B cell (primary cell): Measurements from ENCODE around the gene PDCD6IP. TPM values are rescaled to one million over a fixed set of nuclear protein-coding genes. Genes with fewer than 3 reads are reported as not detected.

ENCODE experiments used
- ATAC-seq: fragments of 200-7000 bp; cut with Tn5 transposase; one replicate; pipeline ENCODE4 v1.10.0; 2021; ENCODE audit warnings: low read depth, mild to moderate bottlenecking, moderate number of reproducible peaks, moderate library complexity
- CTCF ChIA-PET: fragments of 350-600 bp; sonication (Branson Sonifier 250); formaldehyde crosslinking; loops from one replicate; lab custom pipeline; 2021; ENCODE audit warnings: antibody characterized with exemption, inconsistent platforms; lab: Charles Lee
- POLR2A ChIA-PET: fragments of 350-600 bp; sonication (Branson Sonifier 250); formaldehyde crosslinking; loops from one replicate; lab custom pipeline; 2021; ENCODE audit warnings: antibody characterized with exemption; lab: Charles Lee
- DNase-seq: peaks from one replicate; pipeline ENCODE4 v3.0.0; 2013
- H2AFZ ChIP-seq: 2 replicates; pipeline ENCODE4 v1.6.1; 2012; ENCODE audit warnings: mild to moderate bottlenecking, low read depth, low read length; ENCODE audit not compliant: insufficient read depth, poor library complexity, severe bottlenecking
- H3K27ac ChIP-seq, 2 donors: 1 replicate in 1 of 2; 2 replicates in 1 of 2; pipeline ENCODE4 v1.5.1; 2012 to 2013; ENCODE audit warnings: low read length in 2 of 2, mild to moderate bottlenecking in 2 of 2, moderate library complexity in 1 of 2
- H3K27me3 ChIP-seq, 4 experiments: fragments of 200-600 bp in 1 of 4; sonication (generic) in 1 of 4; replicated peaks in 1 of 4; 1 replicate in 2 of 4; 2 replicates in 2 of 4; pipeline versions ENCODE4 v1.6.1 to v1.7.0; 2013 to 2016; ENCODE audit warnings: low read length in 3 of 4, mild to moderate bottlenecking in 2 of 4, mixed read lengths in 1 of 4, moderate library complexity in 1 of 4; ENCODE audit not compliant: insufficient read depth in 4 of 4, control insufficient read depth in 3 of 4; ENCODE audit errors: control extremely low read depth in 1 of 4
- H3K36me3 ChIP-seq, 2 experiments: replicated peaks in 1 of 2; 1 replicate in 1 of 2; 2 replicates in 1 of 2; pipeline versions ENCODE4 v1.6.1 to v1.7.1; 2013; ENCODE audit warnings: low read length in 1 of 2; ENCODE audit not compliant: insufficient read depth in 2 of 2, control insufficient read depth in 1 of 2; ENCODE audit errors: control extremely low read depth in 1 of 2, extremely low read depth in 1 of 2
- H3K4me1 ChIP-seq, 2 donors: fragments of 200-600 bp in 1 of 2; sonication (generic) in 1 of 2; 1 replicate in 1 of 2; 2 replicates in 1 of 2; pipeline versions ENCODE4 v1.5.1 to v1.6.1; 2013 to 2017; ENCODE audit warnings: low read length in 2 of 2; ENCODE audit not compliant: control insufficient read depth in 2 of 2, insufficient read depth in 2 of 2
- H3K4me2 ChIP-seq: replicated peaks from 2 replicates; pipeline ENCODE3; 2012; ENCODE audit warnings: mild to moderate bottlenecking, low read depth, low read length; ENCODE audit not compliant: poor library complexity, severe bottlenecking
- H3K4me3 ChIP-seq, 5 experiments: fragments of 200-600 bp in 1 of 5; sonication (generic) in 1 of 5; 1 replicate in 3 of 5; 2 replicates in 2 of 5; pipeline versions ENCODE4 v1.5.1 to v1.7.0; 2011 to 2016; ENCODE audit warnings: low read length in 4 of 5, mild to moderate bottlenecking in 4 of 5, low read depth in 2 of 5, control low read depth in 1 of 5, moderate library complexity in 1 of 5; ENCODE audit not compliant: insufficient read depth in 1 of 5; ENCODE audit errors: control extremely low read depth in 1 of 5, extremely low read depth in 1 of 5
- H3K79me2 ChIP-seq: fragments of 200-600 bp; sonication (generic); one replicate; pipeline ENCODE4 v1.6.0; 2016; ENCODE audit warnings: low read length; ENCODE audit not compliant: control insufficient read depth, insufficient read depth
- H3K9ac ChIP-seq: fragments of 200-600 bp; sonication (generic); 2 replicates; pipeline ENCODE4 v1.6.1; 2017; ENCODE audit warnings: mild to moderate bottlenecking, low read length, moderate library complexity
- H3K9me3 ChIP-seq, 3 donors: one replicate each; pipeline versions ENCODE4 v1.6.1 to v1.7.1; 2013; ENCODE audit warnings: low read length in 2 of 3; ENCODE audit not compliant: control insufficient read depth in 2 of 3, insufficient read depth in 1 of 3; ENCODE audit errors: control extremely low read depth in 1 of 3
- H4K20me1 ChIP-seq: 2 replicates; pipeline ENCODE4 v1.6.0; 2012; ENCODE audit warnings: mild to moderate bottlenecking, low read length; ENCODE audit not compliant: insufficient read depth, control insufficient read depth, poor library complexity, severe bottlenecking
- H3K27ac Mint-ChIP-seq: one replicate; pipeline ENCODE4 v1.8.0; 2021; ENCODE audit warnings: mixed read lengths
- H3K27me3 Mint-ChIP-seq: one replicate; pipeline ENCODE4 v1.8.0; 2021; ENCODE audit warnings: mixed read lengths
- H3K4me1 Mint-ChIP-seq: one replicate; pipeline ENCODE4 v1.8.0; 2021; ENCODE audit warnings: mixed read lengths
- H3K4me3 Mint-ChIP-seq: one replicate; pipeline ENCODE4 v1.8.0; 2021; ENCODE audit warnings: mixed read lengths
- H3K9me3 Mint-ChIP-seq: one replicate; pipeline ENCODE4 v1.8.0; 2022; ENCODE audit warnings: mixed read lengths; ENCODE audit not compliant: insufficient read depth
- EZH2 ChIP-seq: IDR thresholded peaks from 2 replicates; pipeline ENCODE4 v1.6.1; 2012; ENCODE audit warnings: borderline replicate concordance, low read depth, mild to moderate bottlenecking, moderate library complexity, low read length; ENCODE audit not compliant: insufficient read depth, poor library complexity, severe bottlenecking
- WGBS: methylation state at CpG from one replicate; pipeline ENCODE4 v1.1.5; 2013; ENCODE audit warnings: missing lambda C conversion rate; ENCODE audit not compliant: insufficient coverage; 5-methylcytosine and 5-hydroxymethylcytosine counted together
- intact Hi-C: fragments of 100-400 bp; cut with micrococcal nuclease; formaldehyde crosslinking; loops from one replicate; pipeline ENCODE4 v1.10.0; 2022
- polyA plus RNA-seq: library from polyadenylated mRNA; depleted of rRNA; stranded (reverse); fragments of >200 nt; gene quantifications from 2 replicates; pipeline ENCODE4 v1.2.3, GENCODE V29; 2012
- total RNA-seq, 2 donors: library from RNA; stranded (reverse); fragments of 120-200 nt in 1 of 2; gene quantifications; 1 replicate in 1 of 2; 2 replicates in 1 of 2; pipeline versions ENCODE4 v1.2.3 to v1.2.4, GENCODE V29; 2013 to 2022
- TF ChIP-seq, protein P1 (sequence below): fragments of 200-600 bp; IDR thresholded peaks from one replicate; pipeline ENCODE4 v1.8.0; 2022; ENCODE audit warnings: antibody characterized with exemption, mild to moderate bottlenecking

PDCD6IP gene
- total and polyA plus RNA-seq, 2 donors (not counting 1 experiment from before 2014, with no cell fraction given): 103 to 276 TPM

DNA sequence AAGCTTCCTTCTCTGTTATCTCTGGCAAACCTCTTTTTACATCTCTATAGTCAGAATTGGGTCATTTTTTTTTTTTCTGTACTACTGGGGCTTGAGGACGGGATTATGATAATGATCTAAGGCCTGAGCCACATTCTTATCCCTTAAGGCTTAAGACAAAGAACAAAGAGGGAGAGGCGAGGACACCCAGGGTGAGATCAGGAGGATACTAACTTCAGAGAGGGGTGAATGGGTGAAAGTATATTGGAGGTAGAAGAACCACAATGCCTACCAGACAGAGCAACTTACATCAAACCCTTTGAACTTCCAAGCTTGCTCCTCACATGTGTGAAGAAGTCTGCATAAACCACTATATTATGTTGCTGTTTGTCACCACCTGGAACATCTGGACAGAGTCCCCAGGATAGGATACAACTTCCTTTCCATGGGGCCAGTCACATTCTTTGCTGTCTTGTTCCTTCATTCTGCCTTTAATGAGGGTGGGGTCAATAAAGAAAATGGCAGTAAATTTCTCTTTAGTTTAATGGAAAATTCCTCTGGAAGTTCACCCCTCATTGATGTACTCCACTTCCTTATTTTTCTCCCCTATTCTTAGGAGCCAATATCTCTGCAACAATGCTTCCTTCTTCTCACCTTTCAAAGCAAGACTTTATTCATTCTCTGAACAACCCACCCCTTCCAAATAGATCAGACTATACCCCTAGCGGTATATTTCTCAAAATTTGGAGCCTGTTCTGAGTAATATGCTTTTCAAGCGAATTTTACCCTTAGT, 9.1 kb upstream of the PDCD6IP start:
- DNase-seq: no peak
- Mint-ChIP-seq H3K9me3 (no peaks in the 10 kb centered on the region), H3K27me3 (no peaks in the 10 kb centered on the region), H3K4me3 (no peak overlapping the region), H3K4me1 (peaks cover 7% of the 10 kb centered on the region), H3K27ac (no peak overlapping the region)
- Histone ChIP-seq H2AFZ (no peak overlapping the region), H3K27me3 (no peaks in the 10 kb centered on the region), H3K4me3 (no peak overlapping the region), H3K4me2 (no peak overlapping the region), H3K4me1 (peaks cover 3 to 4% of the 10 kb centered on the region in 2 donors), H4K20me1 (no peaks in the 10 kb centered on the region), H3K9me3 (no peaks in the 10 kb centered on the region), H3K27ac (no peak overlapping the region), H3K9ac (no peak overlapping the region), H3K79me2 (no peaks in the 10 kb centered on the region), H3K36me3 (no peaks in the 10 kb centered on the region)
- TF ChIP-seq, protein P1, sequence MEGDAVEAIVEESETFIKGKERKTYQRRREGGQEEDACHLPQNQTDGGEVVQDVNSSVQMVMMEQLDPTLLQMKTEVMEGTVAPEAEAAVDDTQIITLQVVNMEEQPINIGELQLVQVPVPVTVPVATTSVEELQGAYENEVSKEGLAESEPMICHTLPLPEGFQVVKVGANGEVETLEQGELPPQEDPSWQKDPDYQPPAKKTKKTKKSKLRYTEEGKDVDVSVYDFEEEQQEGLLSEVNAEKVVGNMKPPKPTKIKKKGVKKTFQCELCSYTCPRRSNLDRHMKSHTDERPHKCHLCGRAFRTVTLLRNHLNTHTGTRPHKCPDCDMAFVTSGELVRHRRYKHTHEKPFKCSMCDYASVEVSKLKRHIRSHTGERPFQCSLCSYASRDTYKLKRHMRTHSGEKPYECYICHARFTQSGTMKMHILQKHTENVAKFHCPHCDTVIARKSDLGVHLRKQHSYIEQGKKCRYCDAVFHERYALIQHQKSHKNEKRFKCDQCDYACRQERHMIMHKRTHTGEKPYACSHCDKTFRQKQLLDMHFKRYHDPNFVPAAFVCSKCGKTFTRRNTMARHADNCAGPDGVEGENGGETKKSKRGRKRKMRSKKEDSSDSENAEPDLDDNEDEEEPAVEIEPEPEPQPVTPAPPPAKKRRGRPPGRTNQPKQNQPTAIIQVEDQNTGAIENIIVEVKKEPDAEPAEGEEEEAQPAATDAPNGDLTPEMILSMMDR: no peak
- TF ChIP-seq EZH2: no peak
- ChIA-PET POLR2A (no interaction called here), CTCF (interaction anchor here (0.7 to 5.6 kb wide), 5 partner anchors 9 to 155 kb away, joined by 3 to 32 read pairs (median 3); partner anchors contain the start of gene PDCD6IP)
- intact Hi-C loops: no loop called here
- ATAC-seq: no peak
- no CpG with 5 or more reads among the region's 4 CpGs for WGBS

DNA sequence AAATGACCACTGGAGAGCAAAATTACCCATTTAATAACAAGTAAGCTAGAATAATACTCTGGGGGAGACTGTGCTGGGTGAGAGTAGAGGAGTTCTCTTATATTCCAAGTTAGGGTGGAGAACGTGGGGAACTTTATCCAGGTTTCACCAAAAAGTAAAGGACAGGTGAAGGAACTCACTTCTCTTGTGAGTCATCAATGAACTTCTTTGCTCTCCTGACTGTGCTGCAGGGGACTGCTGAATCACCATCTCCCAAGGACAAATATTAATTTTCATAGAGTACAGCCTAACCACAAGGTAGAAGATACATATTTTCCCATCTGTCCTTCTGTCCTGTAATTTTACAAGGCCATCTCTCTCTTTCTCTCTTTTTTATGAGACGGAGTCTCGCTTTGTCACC, 8.3 kb upstream of the PDCD6IP start:
- DNase-seq (no peak), ATAC-seq (no peak)
- ChIA-PET POLR2A (interaction anchor here (0.5 kb wide), 1 partner anchor 705 kb away, joined by 5 read pairs; no protein-coding TSS in a partner anchor), CTCF (interaction anchor here (5.6 kb wide), 1 partner anchor 15 kb away, joined by 32 read pairs; no protein-coding TSS in a partner anchor)
- H3K27ac ChIP-seq: no peak overlapping the region
- H3K4me2 ChIP-seq: no peak overlapping the region
- intact Hi-C loops: no loop called here
- no peak overlapping the region for H2AFZ ChIP-seq
- TF ChIP-seq, protein P1: no peak
- no peak for TF ChIP-seq EZH2
- no peaks in the 10 kb centered on the region for H3K9me3 ChIP-seq
- no peaks in the 10 kb centered on the region for H3K79me2 ChIP-seq
- Mint-ChIP-seq H3K27me3 (no peaks in the 10 kb centered on the region), H3K27ac (no peak overlapping the region), H3K4me3 (no peak overlapping the region), H3K4me1 (peaks cover 7% of the 10 kb centered on the region), H3K9me3 (no peaks in the 10 kb centered on the region)
- H4K20me1 ChIP-seq: no peaks in the 10 kb centered on the region
- 94% methylated on average over 3 of the region's 3 CpGs for WGBS
- no peaks in the 10 kb centered on the region for H3K36me3 ChIP-seq
- H3K4me3 ChIP-seq: no peak overlapping the region
- peaks cover 3 to 4% of the 10 kb centered on the region in 2 donors for H3K4me1 ChIP-seq
- no peak overlapping the region for H3K9ac ChIP-seq
- no peaks in the 10 kb centered on the region for H3K27me3 ChIP-seq
